HG02759 (cell line): ENCODE data around the gene PPIE.

Experiments
- ATAC-seq: cut with Tn5 transposase; IDR thresholded peaks from one replicate; pipeline ENCODE4 v1.9.1; 2021; ENCODE audit warnings: mild to moderate bottlenecking, moderate library complexity; ENCODE audit not compliant: unreplicated experiment

The PPIE gene

GRCh38 chr1:39800471-39800835 lies 61.8 kb downstream of the PPIE start:
- ATAC-seq = no peak

- no peak for ATAC-seq
Measured at GRCh38 chr1:39802496-39803260, 64.0 kb downstream of the PPIE start.

DNA sequence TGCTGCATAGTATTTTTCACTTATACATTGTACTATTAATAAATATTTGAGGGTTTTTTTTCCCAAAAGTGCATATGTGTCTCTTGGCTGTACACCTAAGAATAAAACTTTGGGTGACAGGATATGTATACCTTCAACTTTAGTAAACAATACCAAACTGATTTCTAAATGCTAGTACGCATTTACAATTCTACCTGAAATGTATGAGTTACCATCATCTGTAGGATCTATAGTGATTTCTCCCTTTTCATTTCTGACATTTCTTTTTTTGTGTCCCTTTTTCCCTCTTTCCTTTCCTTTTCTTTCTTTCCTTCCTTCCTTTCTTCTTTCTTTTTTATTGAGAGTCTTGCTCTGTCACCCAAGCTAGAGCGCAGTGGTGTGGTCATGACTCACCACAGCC lies 66.7 kb downstream of the PPIE start:
- ATAC-seq = no peak

GRCh38 chr1:39808784-39809517 lies 70.3 kb downstream of the PPIE start:
- ATAC-seq = no peak

DNA sequence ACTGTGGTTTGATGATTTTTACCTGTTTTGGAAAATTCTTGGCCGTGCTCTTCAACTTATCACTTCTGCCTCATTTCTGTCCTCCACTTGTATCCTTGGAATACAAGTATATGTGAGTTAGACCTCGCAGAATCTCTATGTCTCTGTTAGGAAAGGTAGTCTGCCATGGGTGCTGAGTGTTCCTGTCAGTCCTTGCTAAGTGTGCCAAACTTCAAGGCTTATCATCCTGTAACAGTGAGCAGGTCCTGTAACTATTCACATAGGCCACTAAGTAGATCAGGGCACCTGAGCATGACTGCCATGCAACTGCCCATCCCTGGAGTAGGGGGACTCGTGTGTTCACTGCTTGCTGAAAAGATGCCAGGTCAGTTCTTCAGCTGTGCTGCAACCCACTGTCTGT lies 74.2 kb downstream of the PPIE start:
- no peak for ATAC-seq
